ENCODE data around the gene MAP2K5.

DNA sequence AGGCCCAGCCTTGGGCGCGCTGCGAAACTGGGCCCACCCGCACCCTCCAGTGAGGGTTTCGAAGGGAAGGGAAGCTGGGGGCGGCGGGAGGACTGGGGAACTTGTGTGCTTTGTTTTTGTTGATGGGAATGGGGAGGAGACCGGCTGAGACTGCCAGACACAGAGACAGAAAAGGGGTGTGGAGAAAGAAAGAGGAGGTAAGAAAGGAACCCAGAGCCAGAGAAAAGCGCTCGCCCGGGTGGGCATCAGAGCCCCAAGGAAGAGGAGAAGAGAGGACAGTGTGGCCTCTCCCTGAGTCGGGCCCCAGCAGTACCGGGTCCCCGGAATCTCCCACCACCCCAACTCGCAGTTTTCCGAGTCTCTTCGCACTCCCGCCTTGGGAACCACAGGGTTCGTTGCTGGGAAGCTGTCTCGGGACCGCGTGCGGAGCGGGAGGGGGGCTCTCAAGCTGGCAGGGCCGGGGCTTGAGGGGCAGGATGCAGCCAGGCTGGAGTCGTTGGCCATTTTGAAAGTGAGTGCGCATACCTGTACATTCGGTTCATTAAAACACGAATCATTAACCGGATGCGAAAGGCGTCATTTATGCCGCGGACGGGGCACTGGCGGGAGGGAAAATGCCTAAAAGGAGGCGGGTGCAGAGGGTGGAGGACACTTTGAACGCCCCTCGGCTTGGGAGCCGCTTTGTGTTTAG lies 285.9 kb downstream of the MAP2K5 start:
- TF ChIP-seq, protein P1, sequence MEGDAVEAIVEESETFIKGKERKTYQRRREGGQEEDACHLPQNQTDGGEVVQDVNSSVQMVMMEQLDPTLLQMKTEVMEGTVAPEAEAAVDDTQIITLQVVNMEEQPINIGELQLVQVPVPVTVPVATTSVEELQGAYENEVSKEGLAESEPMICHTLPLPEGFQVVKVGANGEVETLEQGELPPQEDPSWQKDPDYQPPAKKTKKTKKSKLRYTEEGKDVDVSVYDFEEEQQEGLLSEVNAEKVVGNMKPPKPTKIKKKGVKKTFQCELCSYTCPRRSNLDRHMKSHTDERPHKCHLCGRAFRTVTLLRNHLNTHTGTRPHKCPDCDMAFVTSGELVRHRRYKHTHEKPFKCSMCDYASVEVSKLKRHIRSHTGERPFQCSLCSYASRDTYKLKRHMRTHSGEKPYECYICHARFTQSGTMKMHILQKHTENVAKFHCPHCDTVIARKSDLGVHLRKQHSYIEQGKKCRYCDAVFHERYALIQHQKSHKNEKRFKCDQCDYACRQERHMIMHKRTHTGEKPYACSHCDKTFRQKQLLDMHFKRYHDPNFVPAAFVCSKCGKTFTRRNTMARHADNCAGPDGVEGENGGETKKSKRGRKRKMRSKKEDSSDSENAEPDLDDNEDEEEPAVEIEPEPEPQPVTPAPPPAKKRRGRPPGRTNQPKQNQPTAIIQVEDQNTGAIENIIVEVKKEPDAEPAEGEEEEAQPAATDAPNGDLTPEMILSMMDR (conservative IDR thresholded peaks at IDR 0.05), result no peak
- no peak for TF ChIP-seq ZFX (IDR thresholded peaks at IDR 0.05)
